ENCODE data around the gene TEN1. TPM values are rescaled to one million over a fixed set of nuclear protein-coding genes. Genes with fewer than 3 reads are reported as not detected.

TEN1 gene
- total and polyA plus RNA-seq, 2 of the 13 experiments (the other 11 are each of a cell fraction or from before 2014, with no cell fraction given), result 18.0 to 21.3 TPM

DNA sequence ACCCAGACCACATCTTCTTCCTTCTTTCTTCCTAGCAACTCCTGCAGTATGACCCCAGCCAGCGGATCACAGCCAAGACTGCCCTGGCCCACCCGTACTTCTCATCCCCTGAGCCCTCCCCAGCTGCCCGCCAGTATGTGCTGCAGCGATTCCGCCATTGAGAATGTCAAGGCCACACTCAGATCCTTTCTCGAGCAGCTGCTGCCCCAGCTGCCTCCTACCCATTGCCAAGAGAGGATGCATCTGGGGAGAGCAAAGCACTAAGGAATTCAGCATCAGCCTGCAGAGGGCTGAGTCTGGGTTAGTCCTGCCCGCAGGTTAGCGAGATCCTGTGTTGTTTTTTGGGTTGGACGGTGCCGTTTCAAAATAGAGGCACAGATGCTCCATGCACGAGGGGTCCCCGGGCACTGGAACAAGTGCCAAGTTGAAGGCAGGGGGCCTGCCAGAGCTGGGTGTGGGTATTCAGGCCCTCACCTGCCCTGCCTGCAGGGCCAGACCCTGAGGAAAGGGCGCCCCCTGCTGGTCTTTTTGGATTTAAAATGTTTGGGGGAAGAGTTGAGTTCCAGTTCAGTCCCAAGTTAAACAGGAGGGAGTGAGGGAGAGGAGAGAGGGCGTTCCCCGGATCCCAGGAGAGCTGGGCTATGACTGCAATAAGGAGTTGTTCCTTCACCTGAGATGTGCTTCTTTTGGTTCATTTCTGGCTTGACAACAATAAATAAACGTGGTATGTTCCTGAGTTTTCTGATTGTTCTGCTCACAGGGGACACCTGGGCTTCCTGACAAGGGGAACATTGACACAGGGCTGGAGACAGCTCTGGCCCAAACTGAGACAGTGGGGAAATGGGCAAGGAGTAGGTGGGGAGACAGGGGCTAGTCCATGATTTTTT lies 26.5 kb downstream of the TEN1 start (continued):
- TF ChIP-seq, protein P1, sequence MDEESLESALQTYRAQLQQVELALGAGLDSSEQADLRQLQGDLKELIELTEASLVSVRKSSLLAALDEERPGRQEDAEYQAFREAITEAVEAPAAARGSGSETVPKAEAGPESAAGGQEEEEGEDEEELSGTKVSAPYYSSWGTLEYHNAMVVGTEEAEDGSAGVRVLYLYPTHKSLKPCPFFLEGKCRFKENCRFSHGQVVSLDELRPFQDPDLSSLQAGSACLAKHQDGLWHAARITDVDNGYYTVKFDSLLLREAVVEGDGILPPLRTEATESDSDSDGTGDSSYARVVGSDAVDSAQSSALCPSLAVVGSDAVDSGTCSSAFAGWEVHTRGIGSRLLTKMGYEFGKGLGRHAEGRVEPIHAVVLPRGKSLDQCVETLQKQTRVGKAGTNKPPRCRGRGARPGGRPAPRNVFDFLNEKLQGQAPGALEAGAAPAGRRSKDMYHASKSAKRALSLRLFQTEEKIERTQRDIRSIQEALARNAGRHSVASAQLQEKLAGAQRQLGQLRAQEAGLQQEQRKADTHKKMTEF (CRISPR knock-in tag; IDR thresholded peaks at IDR 0.05), result 0 out of 2 replicates have a peak, but pooled peaks have one; percentile 33
- TF ChIP-seq ZNF605 (CRISPR knock-in tag; IDR thresholded peaks at IDR 0.05) (peak; percentile 85), ZNF615 (CRISPR knock-in tag; IDR thresholded peaks at IDR 0.05; ENCODE audit: borderline replicate concordance) (no peak), ZNF781 (CRISPR knock-in tag; IDR thresholded peaks at IDR 0.05; ENCODE audit: borderline replicate concordance, not compliant biosample characterization) (peak; percentile 43), FOXJ3 (CRISPR knock-in tag; IDR thresholded peaks at IDR 0.05; ENCODE audit: borderline replicate concordance) (peak; percentile 40; the same call in 1 of the 2 replicates), HOXA5 (CRISPR knock-in tag; IDR thresholded peaks at IDR 0.05) (0 out of 2 replicates have a peak, but pooled peaks have one; percentile 43), ZNF350 (CRISPR knock-in tag; IDR thresholded peaks at IDR 0.05; ENCODE audit: borderline replicate concordance, low read depth) (peak; percentile 29; the same call in 1 of the 2 replicates), KLF15 (CRISPR knock-in tag; IDR thresholded peaks at IDR 0.05; ENCODE audit: borderline replicate concordance) (no peak), ZNF619 (CRISPR knock-in tag; IDR thresholded peaks at IDR 0.05) (peak; percentile 42; the same call in 1 of the 2 replicates), FOXC1 (CRISPR knock-in tag; IDR thresholded peaks at IDR 0.05; ENCODE audit: borderline replicate concordance) (no peak), ZBTB20 (CRISPR knock-in tag; IDR thresholded peaks at IDR 0.05; ENCODE audit: borderline replicate concordance, low read depth) (0 out of 2 replicates have a peak, but pooled peaks have one; percentile 36), HDAC2 (CRISPR knock-in tag; IDR thresholded peaks at IDR 0.05) (0 out of 2 replicates have a peak, but pooled peaks have one; percentile 16), ZNF556 (CRISPR knock-in tag; IDR thresholded peaks at IDR 0.05; ENCODE audit: borderline replicate concordance) (peak; percentile 19; the same call in 1 of the 2 replicates), ASH2L (IDR thresholded peaks at IDR 0.05; ENCODE audit: insufficient read length, low read depth, low read length) (peak; percentile 26), LCORL (IDR thresholded peaks at IDR 0.05) (no peak), LCORL (CRISPR knock-in tag; IDR thresholded peaks at IDR 0.05) (peak; percentile 62), SRSF1 (optimal IDR thresholded peaks at IDR 0.05; ENCODE audit: low read depth, low read length) (no peak), ZNF234 (CRISPR knock-in tag; conservative IDR thresholded peaks at IDR 0.05) (no peak), THAP11 (CRISPR knock-in tag; IDR thresholded peaks at IDR 0.05) (peak; percentile 71), BRD4 (CRISPR knock-in tag; IDR thresholded peaks at IDR 0.05) (peak; percentile 19; the same call in 1 of the 2 replicates), TOE1 (CRISPR knock-in tag; IDR thresholded peaks at IDR 0.05) (0 out of 2 replicates have a peak, but pooled peaks have one; percentile 36), SMC3 (IDR thresholded peaks at IDR 0.05; ENCODE audit: low read length) (peak; percentile 84), STAG1 (CRISPR knock-in tag; IDR thresholded peaks at IDR 0.05) (peak; percentile 98), ZNF24 (IDR thresholded peaks at IDR 0.05) (no peak)
- TF ChIP-seq, protein P2, sequence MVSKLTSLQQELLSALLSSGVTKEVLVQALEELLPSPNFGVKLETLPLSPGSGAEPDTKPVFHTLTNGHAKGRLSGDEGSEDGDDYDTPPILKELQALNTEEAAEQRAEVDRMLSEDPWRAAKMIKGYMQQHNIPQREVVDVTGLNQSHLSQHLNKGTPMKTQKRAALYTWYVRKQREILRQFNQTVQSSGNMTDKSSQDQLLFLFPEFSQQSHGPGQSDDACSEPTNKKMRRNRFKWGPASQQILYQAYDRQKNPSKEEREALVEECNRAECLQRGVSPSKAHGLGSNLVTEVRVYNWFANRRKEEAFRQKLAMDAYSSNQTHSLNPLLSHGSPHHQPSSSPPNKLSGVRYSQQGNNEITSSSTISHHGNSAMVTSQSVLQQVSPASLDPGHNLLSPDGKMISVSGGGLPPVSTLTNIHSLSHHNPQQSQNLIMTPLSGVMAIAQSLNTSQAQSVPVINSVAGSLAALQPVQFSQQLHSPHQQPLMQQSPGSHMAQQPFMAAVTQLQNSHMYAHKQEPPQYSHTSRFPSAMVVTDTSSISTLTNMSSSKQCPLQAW (CRISPR knock-in tag; IDR thresholded peaks at IDR 0.05), result peak; percentile 73; the same call in 1 of the 2 replicates
- TF ChIP-seq, protein P3, sequence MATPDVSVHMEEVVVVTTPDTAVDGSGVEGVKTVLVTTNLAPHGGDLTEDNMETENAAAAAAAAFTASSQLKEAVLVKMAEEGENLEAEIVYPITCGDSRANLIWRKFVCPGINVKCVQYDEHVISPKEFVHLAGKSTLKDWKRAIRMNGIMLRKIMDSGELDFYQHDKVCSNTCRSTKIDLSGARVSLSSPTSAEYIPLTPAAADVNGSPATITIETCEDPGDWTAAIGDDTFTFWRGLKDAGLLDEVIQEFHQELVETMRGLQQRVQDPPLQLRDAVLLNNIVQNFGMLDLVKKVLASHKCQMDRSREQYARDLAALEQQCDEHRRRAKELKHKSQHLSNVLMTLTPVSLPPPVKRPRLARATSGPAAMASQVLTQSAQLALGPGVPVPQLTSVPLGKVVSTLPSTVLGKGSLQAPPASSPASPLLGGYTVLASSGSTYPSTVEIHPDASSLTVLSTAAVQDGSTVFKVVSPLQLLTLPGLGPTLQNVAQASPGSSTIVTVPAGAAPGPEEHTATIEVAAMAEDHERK (CRISPR knock-in tag; IDR thresholded peaks at IDR 0.05; ENCODE audit: low read depth), result no peak

Data from HepG2 (cell line).